Neural cell (in vitro differentiated cells): ENCODE results near the gene PDE1A.

Experiments
- EZH2 ChIP-seq: fragments of 200-600, 300-800 bp; shearing (Covaris generic), sonication (generic); IDR thresholded peaks from 2 replicates; pipeline ENCODE4 v1.6.1; 2014; ENCODE audit warnings: antibody characterized with exemption, low read length, borderline replicate concordance, mild to moderate bottlenecking; ENCODE audit not compliant: insufficient read depth, poor library complexity, severe bottlenecking
- MXI1 ChIP-seq: fragments of 450-650 bp; conservative IDR thresholded peaks from 2 replicates; pipeline ENCODE4 v1.6.1; 2014; ENCODE audit warnings: antibody characterized with exemption, mild to moderate bottlenecking; ENCODE audit not compliant: poor library complexity, severe bottlenecking
- POLR2AphosphoS5 ChIP-seq: IDR thresholded peaks from 2 replicates; pipeline ENCODE4 v1.6.1; 2012
- SMC3 ChIP-seq: fragments of 450-650 bp; conservative IDR thresholded peaks from 2 replicates; pipeline ENCODE4 v1.6.1; 2014; ENCODE audit warnings: antibody characterized with exemption, mild to moderate bottlenecking, moderate library complexity; ENCODE audit not compliant: poor library complexity
- TAF1 ChIP-seq: IDR thresholded peaks from 2 replicates; pipeline ENCODE4 v1.6.1; 2012; ENCODE audit warnings: low read depth
- TF ChIP-seq, protein P1 (sequence below): fragments of 450-650 bp; IDR thresholded peaks from 2 replicates; pipeline ENCODE4 v1.5.1; 2014; ENCODE audit warnings: antibody characterized with exemption, mild to moderate bottlenecking, moderate library complexity; ENCODE audit not compliant: poor library complexity, severe bottlenecking
- TF ChIP-seq, protein P2 (sequence below): IDR thresholded peaks from 2 replicates; pipeline ENCODE4 v1.6.1; 2012; ENCODE audit warnings: borderline replicate concordance

DNA sequence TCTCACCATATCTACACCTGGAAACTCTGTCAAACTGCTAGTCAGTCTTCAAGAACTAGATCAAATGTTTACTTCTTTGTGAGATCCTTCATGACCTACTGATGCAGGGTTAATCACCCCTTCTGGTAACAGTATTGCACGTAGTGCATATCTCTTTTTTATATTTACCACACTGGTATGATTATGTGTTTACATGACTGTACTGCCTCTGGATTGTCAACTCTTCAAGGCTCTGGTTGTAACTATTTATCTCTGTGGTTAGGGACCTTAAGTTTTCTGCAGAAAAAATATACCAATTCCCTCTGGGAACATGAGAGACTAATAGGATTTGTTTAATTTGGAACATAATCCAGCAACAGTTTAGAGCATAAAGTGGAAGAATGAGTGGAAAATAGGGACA is 135.5 kb downstream of the PDE1A start:
- TF ChIP-seq, protein P1, sequence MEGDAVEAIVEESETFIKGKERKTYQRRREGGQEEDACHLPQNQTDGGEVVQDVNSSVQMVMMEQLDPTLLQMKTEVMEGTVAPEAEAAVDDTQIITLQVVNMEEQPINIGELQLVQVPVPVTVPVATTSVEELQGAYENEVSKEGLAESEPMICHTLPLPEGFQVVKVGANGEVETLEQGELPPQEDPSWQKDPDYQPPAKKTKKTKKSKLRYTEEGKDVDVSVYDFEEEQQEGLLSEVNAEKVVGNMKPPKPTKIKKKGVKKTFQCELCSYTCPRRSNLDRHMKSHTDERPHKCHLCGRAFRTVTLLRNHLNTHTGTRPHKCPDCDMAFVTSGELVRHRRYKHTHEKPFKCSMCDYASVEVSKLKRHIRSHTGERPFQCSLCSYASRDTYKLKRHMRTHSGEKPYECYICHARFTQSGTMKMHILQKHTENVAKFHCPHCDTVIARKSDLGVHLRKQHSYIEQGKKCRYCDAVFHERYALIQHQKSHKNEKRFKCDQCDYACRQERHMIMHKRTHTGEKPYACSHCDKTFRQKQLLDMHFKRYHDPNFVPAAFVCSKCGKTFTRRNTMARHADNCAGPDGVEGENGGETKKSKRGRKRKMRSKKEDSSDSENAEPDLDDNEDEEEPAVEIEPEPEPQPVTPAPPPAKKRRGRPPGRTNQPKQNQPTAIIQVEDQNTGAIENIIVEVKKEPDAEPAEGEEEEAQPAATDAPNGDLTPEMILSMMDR, result no peak
- no peak for TF ChIP-seq POLR2AphosphoS5
- no peak for TF ChIP-seq MXI1
- TF ChIP-seq EZH2, result no peak
- TF ChIP-seq, protein P2, sequence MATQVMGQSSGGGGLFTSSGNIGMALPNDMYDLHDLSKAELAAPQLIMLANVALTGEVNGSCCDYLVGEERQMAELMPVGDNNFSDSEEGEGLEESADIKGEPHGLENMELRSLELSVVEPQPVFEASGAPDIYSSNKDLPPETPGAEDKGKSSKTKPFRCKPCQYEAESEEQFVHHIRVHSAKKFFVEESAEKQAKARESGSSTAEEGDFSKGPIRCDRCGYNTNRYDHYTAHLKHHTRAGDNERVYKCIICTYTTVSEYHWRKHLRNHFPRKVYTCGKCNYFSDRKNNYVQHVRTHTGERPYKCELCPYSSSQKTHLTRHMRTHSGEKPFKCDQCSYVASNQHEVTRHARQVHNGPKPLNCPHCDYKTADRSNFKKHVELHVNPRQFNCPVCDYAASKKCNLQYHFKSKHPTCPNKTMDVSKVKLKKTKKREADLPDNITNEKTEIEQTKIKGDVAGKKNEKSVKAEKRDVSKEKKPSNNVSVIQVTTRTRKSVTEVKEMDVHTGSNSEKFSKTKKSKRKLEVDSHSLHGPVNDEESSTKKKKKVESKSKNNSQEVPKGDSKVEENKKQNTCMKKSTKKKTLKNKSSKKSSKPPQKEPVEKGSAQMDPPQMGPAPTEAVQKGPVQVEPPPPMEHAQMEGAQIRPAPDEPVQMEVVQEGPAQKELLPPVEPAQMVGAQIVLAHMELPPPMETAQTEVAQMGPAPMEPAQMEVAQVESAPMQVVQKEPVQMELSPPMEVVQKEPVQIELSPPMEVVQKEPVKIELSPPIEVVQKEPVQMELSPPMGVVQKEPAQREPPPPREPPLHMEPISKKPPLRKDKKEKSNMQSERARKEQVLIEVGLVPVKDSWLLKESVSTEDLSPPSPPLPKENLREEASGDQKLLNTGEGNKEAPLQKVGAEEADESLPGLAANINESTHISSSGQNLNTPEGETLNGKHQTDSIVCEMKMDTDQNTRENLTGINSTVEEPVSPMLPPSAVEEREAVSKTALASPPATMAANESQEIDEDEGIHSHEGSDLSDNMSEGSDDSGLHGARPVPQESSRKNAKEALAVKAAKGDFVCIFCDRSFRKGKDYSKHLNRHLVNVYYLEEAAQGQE, result no peak
- no peak for TF ChIP-seq SMC3
- TF ChIP-seq TAF1, result no peak
